ENCODE data around the gene LZTR1.

LZTR1 gene

GRCh38 chr22:20955548-20955947, 26.5 kb upstream of the LZTR1 start:
- Histone ChIP-seq H3K27ac (no peak overlapping the region), H3K4me2 (no peak overlapping the region), H3K36me3 (peaks cover 38 to 42% (median 40%) of the 10 kb centered on the region in 11 experiments), H4K20me1 (peaks cover 42 to 73% (median 63%) of the 10 kb centered on the region in 11 experiments; a peak in 21 of 22 replicates), H3K27me3 (peaks cover 25 to 40% (median 37%) of the 10 kb centered on the region in 11 experiments), H3K4me1 (peaks cover 7 to 37% (median 18%) of the 10 kb centered on the region in 10 experiments; a peak in 18 of 20 replicates), H3K9ac (no peak overlapping the region), H3K4me3 (no peak overlapping the region), H3K9me3 (replicated peaks in 1 of 11) (no peaks in the 10 kb centered on the region)
- TF ChIP-seq Cebpa-rat (IDR thresholded peaks at IDR 0.05): no peak

- peak overlapping the region in 10 of 11 experiments; percentile 66 to 86 (median 74); a peak in 15 of 22 replicates for H3K4me2 ChIP-seq
- H3K9me3 ChIP-seq (replicated peaks in 1 of 11): no peaks in the 10 kb centered on the region
- H3K4me1 ChIP-seq: peaks cover 7 to 27% (median 18%) of the 10 kb centered on the region in 10 experiments; a peak in 18 of 20 replicates
- no peak overlapping the region for H3K27ac ChIP-seq
- peaks cover 25 to 40% (median 37%) of the 10 kb centered on the region in 11 experiments for H3K27me3 ChIP-seq
- peaks cover 33 to 63% (median 53%) of the 10 kb centered on the region in 11 experiments; a peak in 21 of 22 replicates for H4K20me1 ChIP-seq
- peak overlapping the region in 3 of 10 experiments; percentile 43 to 61 (median 54); a peak in 3 of 20 replicates for H3K4me3 ChIP-seq
- TF ChIP-seq Cebpa-rat (IDR thresholded peaks at IDR 0.05): no peak
- H3K36me3 ChIP-seq: peaks cover 28 to 33% (median 31%) of the 10 kb centered on the region in 11 experiments
- no peak overlapping the region for H3K9ac ChIP-seq
Observed at GRCh38 chr22:20956258-20957101, 25.6 kb upstream of the LZTR1 start.

- Histone ChIP-seq H3K36me3 (peaks cover 21 to 25% (median 23%) of the 10 kb centered on the region in 11 experiments), H3K27me3 (peaks cover 25 to 40% (median 37%) of the 10 kb centered on the region in 11 experiments), H3K9ac (peak overlapping the region in 5 of 11 experiments; percentile 28 to 62 (median 49); a peak in 7 of 22 replicates), H4K20me1 (peaks cover 26 to 56% (median 46%) of the 10 kb centered on the region in 11 experiments; a peak in 21 of 22 replicates), H3K4me3 (peak overlapping the region in 9 of 10 experiments; percentile 16 to 61 (median 43); a peak in 13 of 20 replicates), H3K9me3 (replicated peaks in 1 of 11) (no peaks in the 10 kb centered on the region), H3K27ac (no peak overlapping the region), H3K4me1 (peaks cover 9 to 21% (median 19%) of the 10 kb centered on the region in 10 experiments; a peak in 18 of 20 replicates), H3K4me2 (peak overlapping the region; percentile 66 to 86 (median 73))
- TF ChIP-seq Cebpa-rat (IDR thresholded peaks at IDR 0.05): no peak
Observed at GRCh38 chr22:20957102-20957682, 24.9 kb upstream of the LZTR1 start.

- Histone ChIP-seq H3K9me3 (replicated peaks in 1 of 11) (no peaks in the 10 kb centered on the region), H3K4me2 (peak overlapping the region; percentile 66 to 86 (median 73)), H3K36me3 (peaks cover 14 to 19% (median 17%) of the 10 kb centered on the region in 11 experiments), H3K27me3 (peaks cover 26 to 47% (median 42%) of the 10 kb centered on the region in 11 experiments), H3K27ac (no peak overlapping the region), H4K20me1 (peaks cover 19 to 50% (median 41%) of the 10 kb centered on the region in 11 experiments; a peak in 21 of 22 replicates), H3K4me3 (peak overlapping the region in 9 of 10 experiments; percentile 16 to 61 (median 43); a peak in 13 of 20 replicates), H3K9ac (peak overlapping the region in 7 of 11 experiments; percentile 28 to 62 (median 54); a peak in 11 of 22 replicates), H3K4me1 (peaks cover 9 to 21% (median 13%) of the 10 kb centered on the region in 10 experiments; a peak in 18 of 20 replicates)
- TF ChIP-seq Cebpa-rat (IDR thresholded peaks at IDR 0.05): no peak
Observed at GRCh38 chr22:20957683-20958431, 24.2 kb upstream of the LZTR1 start.

- H4K20me1 ChIP-seq: peaks cover 4 to 49% (median 29%) of the 10 kb centered on the region in 11 experiments; a peak in 21 of 22 replicates
- peaks cover 15 to 26% (median 19%) of the 10 kb centered on the region in 10 experiments; a peak in 18 of 20 replicates for H3K4me1 ChIP-seq
- no peak overlapping the region for H3K9ac ChIP-seq
- no peak overlapping the region for H3K4me3 ChIP-seq
- H3K36me3 ChIP-seq: no peaks in the 10 kb centered on the region
- no peak for TF ChIP-seq Cebpa-rat (IDR thresholded peaks at IDR 0.05)
- H3K4me2 ChIP-seq: no peak overlapping the region
- peaks cover 46 to 66% (median 62%) of the 10 kb centered on the region in 11 experiments for H3K27me3 ChIP-seq
- H3K27ac ChIP-seq: no peak overlapping the region
- H3K9me3 ChIP-seq (replicated peaks in 1 of 11): no peaks in the 10 kb centered on the region
Observed at GRCh38 chr22:20959578-20960461, 22.3 kb upstream of the LZTR1 start.

- peaks cover 53 to 72% (median 69%) of the 10 kb centered on the region in 11 experiments for H3K27me3 ChIP-seq
- no peaks in the 10 kb centered on the region for H3K9me3 ChIP-seq (replicated peaks in 1 of 11)
- peaks cover 4 to 51% (median 30%) of the 10 kb centered on the region in 11 experiments; a peak in 21 of 22 replicates for H4K20me1 ChIP-seq
- peaks cover 20 to 32% (median 25%) of the 10 kb centered on the region in 10 experiments; a peak in 18 of 20 replicates for H3K4me1 ChIP-seq
- TF ChIP-seq Cebpa-rat (IDR thresholded peaks at IDR 0.05): no peak
- no peak overlapping the region for H3K9ac ChIP-seq
- H3K27ac ChIP-seq: no peak overlapping the region
- no peak overlapping the region for H3K4me3 ChIP-seq
- no peaks in the 10 kb centered on the region for H3K36me3 ChIP-seq
- no peak overlapping the region for H3K4me2 ChIP-seq
Observed at GRCh38 chr22:20960609-20961008, 21.5 kb upstream of the LZTR1 start.

GRCh38 chr22:20962491-20962945, 19.6 kb upstream of the LZTR1 start:
- no peak overlapping the region for H3K9ac ChIP-seq
- H3K4me1 ChIP-seq: peaks cover 25 to 40% (median 31%) of the 10 kb centered on the region in 10 experiments; a peak in 19 of 20 replicates
- no peak overlapping the region for H3K27ac ChIP-seq
- peaks cover 47 to 72% (median 62%) of the 10 kb centered on the region in 11 experiments for H3K27me3 ChIP-seq
- H3K36me3 ChIP-seq: no peaks in the 10 kb centered on the region
- H3K4me2 ChIP-seq: no peak overlapping the region
- H3K4me3 ChIP-seq: no peak overlapping the region
- H4K20me1 ChIP-seq: peaks cover 0 to 39% (median 16%) of the 10 kb centered on the region in 11 experiments; a peak in 14 of 22 replicates
- TF ChIP-seq Cebpa-rat (IDR thresholded peaks at IDR 0.05): no peak
- no peaks in the 10 kb centered on the region for H3K9me3 ChIP-seq (replicated peaks in 1 of 11)
